Mesendoderm (in vitro differentiated cells): ENCODE data around the gene TNFRSF11A.

Source experiments
- DNase-seq: peaks from one replicate; pipeline ENCODE4 v3.0.0; 2013
- H2AK5ac ChIP-seq: 2 replicates; pipeline ENCODE4 v1.6.1; 2013; ENCODE audit warnings: low read length, inconsistent platforms
- H2BK120ac ChIP-seq: 2 replicates; pipeline ENCODE4 v1.6.1; 2013; ENCODE audit warnings: low read depth, mild to moderate bottlenecking, low read length, moderate library complexity, mixed read lengths
- H2BK15ac ChIP-seq: replicated peaks from 2 replicates; pipeline ENCODE4 v1.6.1; 2013; ENCODE audit warnings: low read depth, mild to moderate bottlenecking, moderate library complexity
- H2BK5ac ChIP-seq: 2 replicates; pipeline ENCODE4 v1.6.1; 2013; ENCODE audit warnings: low read length, inconsistent platforms
- H3K18ac ChIP-seq: 2 replicates; pipeline ENCODE4 v1.6.1; 2013; ENCODE audit warnings: mild to moderate bottlenecking, low read length, mixed read lengths
- H3K23ac ChIP-seq: one replicate; pipeline ENCODE4 v1.6.1; 2013; ENCODE audit warnings: low read length
- H3K27ac ChIP-seq: 2 replicates; pipeline ENCODE4 v1.5.1; 2013; ENCODE audit warnings: low read depth, mild to moderate bottlenecking, inconsistent platforms, low read length, moderate library complexity
- H3K27me3 ChIP-seq: 2 replicates; pipeline ENCODE4 v1.6.1; 2013; ENCODE audit warnings: low read length, control low read depth, mild to moderate bottlenecking, inconsistent platforms; ENCODE audit not compliant: insufficient read depth, poor library complexity
- H3K36me3 ChIP-seq: 2 replicates; pipeline ENCODE4 v1.6.1; 2013; ENCODE audit warnings: low read length, inconsistent platforms; ENCODE audit not compliant: control insufficient read depth, insufficient read depth
- H3K4ac ChIP-seq: one replicate; pipeline ENCODE4 v1.6.1; 2013; ENCODE audit warnings: low read depth, mild to moderate bottlenecking, low read length, moderate library complexity
- H3K4me1 ChIP-seq: 2 replicates; pipeline ENCODE4 v1.6.1; 2013; ENCODE audit warnings: low read depth, low read length, inconsistent platforms; ENCODE audit not compliant: control insufficient read depth
- H3K4me2 ChIP-seq: 2 replicates; pipeline ENCODE4 v1.6.1; 2013; ENCODE audit warnings: low read length
- H3K4me3 ChIP-seq: 2 replicates; pipeline ENCODE4 v1.5.1; 2013; ENCODE audit warnings: mild to moderate bottlenecking, low read length
- H3K56ac ChIP-seq: one replicate; pipeline ENCODE4 v1.6.1; 2013; ENCODE audit warnings: low read length
- H3K79me1 ChIP-seq: 2 replicates; pipeline ENCODE4 v1.6.1; 2013; ENCODE audit warnings: low read length, inconsistent platforms
- H3K79me2 ChIP-seq: 2 replicates; pipeline ENCODE4 v1.6.1; 2013; ENCODE audit warnings: mild to moderate bottlenecking, low read length; ENCODE audit not compliant: control insufficient read depth, insufficient read depth
- H3K9ac ChIP-seq: 2 replicates; pipeline ENCODE4 v1.6.1; 2013; ENCODE audit warnings: low read length, inconsistent platforms
- H4K5ac ChIP-seq: one replicate; pipeline ENCODE4 v1.6.1; 2013; ENCODE audit warnings: low read length
- H4K8ac ChIP-seq: one replicate; pipeline ENCODE4 v1.6.1; 2013; ENCODE audit warnings: low read depth, mild to moderate bottlenecking, control low read depth, low read length, moderate library complexity
- WGBS: extraction: QIAGEN DNeasy Blood & Tissue Kit; methylation state at CpG from one replicate; pipeline ENCODE4 v1.1.7; 2013; ENCODE audit warnings: low lambda C conversion rate, missing lambda C conversion rate; ENCODE audit not compliant: insufficient coverage; ENCODE audit errors: extremely low coverage; 5-methylcytosine and 5-hydroxymethylcytosine counted together

TNFRSF11A gene

GRCh38 chr18:62420151-62420512 is 95.0 kb downstream of the TNFRSF11A start:
- no peak overlapping the region for H3K18ac ChIP-seq
- no peaks in the 10 kb centered on the region for H3K27me3 ChIP-seq
- H3K4ac ChIP-seq: no peak overlapping the region
- H3K79me1 ChIP-seq: no peaks in the 10 kb centered on the region
- no peak overlapping the region for H2BK120ac ChIP-seq
- H3K23ac ChIP-seq: no peak overlapping the region
- H2BK5ac ChIP-seq: no peak overlapping the region
- H3K4me2 ChIP-seq: no peak overlapping the region
- DNase-seq: no peak
- H3K4me1 ChIP-seq: no peaks in the 10 kb centered on the region
- H4K8ac ChIP-seq: no peak overlapping the region
- no CpG with 5 or more reads among the region's 3 CpGs for WGBS
- H3K9ac ChIP-seq: no peak overlapping the region
- H4K5ac ChIP-seq: no peak overlapping the region
- H3K56ac ChIP-seq: no peak overlapping the region
- H2AK5ac ChIP-seq: no peak overlapping the region
- no peaks in the 10 kb centered on the region for H3K36me3 ChIP-seq
- no peak overlapping the region for H3K4me3 ChIP-seq
- no peak overlapping the region for H2BK15ac ChIP-seq
- H3K79me2 ChIP-seq: no peaks in the 10 kb centered on the region
- no peak overlapping the region for H3K27ac ChIP-seq

- Histone ChIP-seq H3K4ac (no peak overlapping the region), H3K27ac (no peak overlapping the region)
- no peak for DNase-seq
These were observed 95.6 kb downstream of the TNFRSF11A start for GRCh38 chr18:62420513-62421209.

GRCh38 chr18:62425465-62426190 is 100.5 kb downstream of the TNFRSF11A start:
- Histone ChIP-seq H3K79me2 (no peaks in the 10 kb centered on the region), H3K4me1 (no peaks in the 10 kb centered on the region), H3K23ac (no peak overlapping the region), H3K4me3 (no peak overlapping the region), H3K27me3 (no peaks in the 10 kb centered on the region), H3K9ac (peak overlapping the region; percentile 37), H4K8ac (no peak overlapping the region), H3K4ac (no peak overlapping the region), H3K79me1 (no peaks in the 10 kb centered on the region), H3K27ac (no peak overlapping the region), H2BK5ac (no peak overlapping the region), H3K18ac (peak overlapping the region; percentile 70), H2AK5ac (no peak overlapping the region), H3K4me2 (peak overlapping the region; percentile 25), H3K36me3 (no peaks in the 10 kb centered on the region), H2BK120ac (no peak overlapping the region), H4K5ac (no peak overlapping the region), H2BK15ac (no peak overlapping the region), H3K56ac (no peak overlapping the region)
- no CpG with 5 or more reads among the region's 14 CpGs for WGBS
- DNase-seq: peak; percentile 96

More at GRCh38 chr18:62420513-62421209, 95.6 kb downstream of the TNFRSF11A start:
- Histone ChIP-seq H3K27me3 (no peaks in the 10 kb centered on the region), H3K4me3 (no peak overlapping the region), H3K9ac (no peak overlapping the region), H3K23ac (no peak overlapping the region), H3K79me1 (no peaks in the 10 kb centered on the region), H3K18ac (peak overlapping the region; percentile 61), H3K36me3 (no peaks in the 10 kb centered on the region), H2AK5ac (no peak overlapping the region), H3K4me1 (no peaks in the 10 kb centered on the region), H3K79me2 (no peaks in the 10 kb centered on the region), H2BK15ac (no peak overlapping the region), H4K8ac (no peak overlapping the region), H2BK5ac (no peak overlapping the region), H3K56ac (no peak overlapping the region), H2BK120ac (no peak overlapping the region), H4K5ac (no peak overlapping the region), H3K4me2 (no peak overlapping the region)
- WGBS: no CpG with 5 or more reads among the region's 9 CpGs

GRCh38 chr18:62426191-62426488 is 101.0 kb downstream of the TNFRSF11A start:
- no peak overlapping the region for H4K8ac ChIP-seq
- H3K23ac ChIP-seq: no peak overlapping the region
- H3K4me2 ChIP-seq: no peak overlapping the region
- no peak overlapping the region for H2BK15ac ChIP-seq
- no peak for DNase-seq
- no peak overlapping the region for H2BK120ac ChIP-seq
- no peaks in the 10 kb centered on the region for H3K79me1 ChIP-seq
- H3K4ac ChIP-seq: no peak overlapping the region
- no CpG with 5 or more reads among the region's 3 CpGs for WGBS
- no peak overlapping the region for H2BK5ac ChIP-seq
- H3K4me3 ChIP-seq: no peak overlapping the region
- no peaks in the 10 kb centered on the region for H3K36me3 ChIP-seq
- H3K79me2 ChIP-seq: no peaks in the 10 kb centered on the region
- no peak overlapping the region for H3K18ac ChIP-seq
- no peak overlapping the region for H3K27ac ChIP-seq
- H4K5ac ChIP-seq: no peak overlapping the region
- H3K56ac ChIP-seq: no peak overlapping the region
- H3K4me1 ChIP-seq: no peaks in the 10 kb centered on the region
- H3K27me3 ChIP-seq: no peaks in the 10 kb centered on the region
- no peak overlapping the region for H2AK5ac ChIP-seq
- H3K9ac ChIP-seq: no peak overlapping the region

- no peak overlapping the region for H3K18ac ChIP-seq
- no peaks in the 10 kb centered on the region for H3K79me2 ChIP-seq
- H3K56ac ChIP-seq: no peak overlapping the region
- no peak overlapping the region for H3K4me3 ChIP-seq
- no peak overlapping the region for H3K23ac ChIP-seq
- H3K4ac ChIP-seq: no peak overlapping the region
- H3K4me1 ChIP-seq: no peaks in the 10 kb centered on the region
- no peak overlapping the region for H3K27ac ChIP-seq
- no peak overlapping the region for H3K9ac ChIP-seq
- H2BK15ac ChIP-seq: no peak overlapping the region
- WGBS: no CpG with 5 or more reads among the region's 4 CpGs
- no peak overlapping the region for H3K4me2 ChIP-seq
- no peak for DNase-seq
- H3K27me3 ChIP-seq: no peaks in the 10 kb centered on the region
- H3K79me1 ChIP-seq: no peaks in the 10 kb centered on the region
- no peak overlapping the region for H2AK5ac ChIP-seq
- no peak overlapping the region for H4K5ac ChIP-seq
- H2BK5ac ChIP-seq: no peak overlapping the region
- no peak overlapping the region for H2BK120ac ChIP-seq
- no peaks in the 10 kb centered on the region for H3K36me3 ChIP-seq
- no peak overlapping the region for H4K8ac ChIP-seq
These were observed 107.1 kb downstream of the TNFRSF11A start for GRCh38 chr18:62432176-62432575.
